Keratinocyte (primary cell): ENCODE measurements around the gene SARNP. TPM values are rescaled to one million over a fixed set of nuclear protein-coding genes. Genes with fewer than 3 reads are reported as not detected.

Experiments used
- DNase-seq: peaks from one replicate; pipeline ENCODE4 v3.0.0-alpha.2; 2011; ENCODE audit warnings: low read depth, missing footprints, low spot score
- FAIRE-seq: peaks from 2 replicates; lab custom pipeline; 2011; peaks lifted over from hg19 to GRCh38; lab: Jason Lieb, UNC
- H2AFZ ChIP-seq: 2 replicates; pipeline ENCODE4 v1.6.0; 2012; ENCODE audit warnings: low read length, control low read depth, inconsistent platforms; ENCODE audit not compliant: control insufficient read depth
- H3K27ac ChIP-seq: 2 replicates; pipeline ENCODE4 v1.5.1; 2011; ENCODE audit warnings: low read length; ENCODE audit not compliant: control insufficient read depth, insufficient read depth
- H3K27me3 ChIP-seq: 3 replicates; pipeline ENCODE4 v1.6.0; 2011; ENCODE audit warnings: low read length; ENCODE audit not compliant: control insufficient read depth, insufficient read depth; ENCODE audit errors: extremely low read depth
- H3K36me3 ChIP-seq, 2 experiments: 2 replicates in 1 of 2; 3 replicates in 1 of 2; pipeline ENCODE4 v1.5.1; 2011; ENCODE audit warnings: low read length in 2 of 2, mild to moderate bottlenecking in 1 of 2; ENCODE audit not compliant: control insufficient read depth in 2 of 2, insufficient read depth in 2 of 2; ENCODE audit errors: extremely low read depth in 1 of 2
- H3K4me1 ChIP-seq: 3 replicates; pipeline ENCODE4 v1.5.1; 2011; ENCODE audit warnings: low read length; ENCODE audit not compliant: control insufficient read depth, insufficient read depth; ENCODE audit errors: extremely low read depth
- H3K4me2 ChIP-seq: 3 replicates; pipeline ENCODE4 v1.6.0; 2011; ENCODE audit warnings: low read depth, low read length; ENCODE audit not compliant: control insufficient read depth, insufficient read depth; ENCODE audit errors: extremely low read depth
- H3K4me3 ChIP-seq, 3 experiments: fragments of 200-600 bp in 1 of 3; sonication (generic) in 1 of 3; 2 replicates in 2 of 3; 3 replicates in 1 of 3; pipeline ENCODE4 v1.5.1; 2011 to 2016; ENCODE audit warnings: low read length in 3 of 3, mild to moderate bottlenecking in 3 of 3, control low read depth in 2 of 3, inconsistent platforms in 1 of 3, low read depth in 1 of 3, mixed read lengths in 1 of 3, mixed run types in 1 of 3, moderate library complexity in 1 of 3; ENCODE audit not compliant: control insufficient read depth in 2 of 3, insufficient read depth in 2 of 3; ENCODE audit errors: extremely low read depth in 1 of 3
- H3K79me2 ChIP-seq: 2 replicates; pipeline ENCODE4 v1.6.0; 2012; ENCODE audit warnings: low read length; ENCODE audit not compliant: control insufficient read depth, insufficient read depth
- H3K9ac ChIP-seq: 3 replicates; pipeline ENCODE4 v1.6.0; 2011; ENCODE audit warnings: low read length; ENCODE audit not compliant: control insufficient read depth, insufficient read depth; ENCODE audit errors: extremely low read depth
- H3K9me1 ChIP-seq: 3 replicates; pipeline ENCODE4 v1.6.0; 2011; ENCODE audit warnings: low read length; ENCODE audit not compliant: control insufficient read depth, insufficient read depth; ENCODE audit errors: extremely low read depth
- H3K9me3 ChIP-seq: 2 replicates; pipeline ENCODE4 v1.5.1; 2012; ENCODE audit warnings: low read depth, low read length; ENCODE audit not compliant: control insufficient read depth
- H4K20me1 ChIP-seq: 3 replicates; pipeline ENCODE4 v1.6.0; 2011; ENCODE audit warnings: low read length; ENCODE audit not compliant: control insufficient read depth, insufficient read depth; ENCODE audit errors: extremely low read depth
- CTCF ChIP-seq, 3 experiments: IDR thresholded peaks in 1 of 3; conservative IDR thresholded peaks in 1 of 3; optimal IDR thresholded peaks in 1 of 3; 2 replicates in 2 of 3; 3 replicates in 1 of 3; pipeline versions ENCODE3 to v1.5.1; 2011; ENCODE audit warnings: low read length in 3 of 3, mild to moderate bottlenecking in 3 of 3, moderate library complexity in 2 of 3, control low read depth in 1 of 3, inconsistent platforms in 1 of 3; ENCODE audit not compliant: insufficient read depth in 2 of 3; ENCODE audit errors: extremely low read depth in 1 of 3
- EZH2 ChIP-seq: IDR thresholded peaks from one replicate; pipeline ENCODE4 v1.6.1; 2012; ENCODE audit warnings: inconsistent platforms, mild to moderate bottlenecking, low read length, moderate library complexity
- dilution Hi-C: fragments of 300-500 bp; cut with MboI; formaldehyde crosslinking; loops from one replicate; pipeline ENCODE4 v1.7.0; 2020; ENCODE audit warnings: low sequenced_read_pairs; ENCODE audit not compliant: extremely low pct_ligation_motif_present
- polyA plus RNA-seq, 5 experiments: library from polyadenylated mRNA; depleted of rRNA in 3 of 5; stranded (reverse) in 3 of 5; stranded (forward) in 1 of 5; unstranded in 1 of 5; fragments of >200 nt; gene quantifications; 1 replicate in 1 of 5; 2 replicates in 3 of 5; 3 replicates in 1 of 5; pipeline versions ENCODE4 v1.2.1 to v1.2.3, GENCODE V29; 2011 to 2012; ENCODE audit warnings: missing spikeins in 2 of 5, low read depth in 1 of 5, low replicate concordance in 1 of 5

SARNP gene
- polyA plus RNA-seq, 1 donor (not counting 4 experiments of a cell fraction or from before 2014, with no cell fraction given) = 168 TPM

DNA sequence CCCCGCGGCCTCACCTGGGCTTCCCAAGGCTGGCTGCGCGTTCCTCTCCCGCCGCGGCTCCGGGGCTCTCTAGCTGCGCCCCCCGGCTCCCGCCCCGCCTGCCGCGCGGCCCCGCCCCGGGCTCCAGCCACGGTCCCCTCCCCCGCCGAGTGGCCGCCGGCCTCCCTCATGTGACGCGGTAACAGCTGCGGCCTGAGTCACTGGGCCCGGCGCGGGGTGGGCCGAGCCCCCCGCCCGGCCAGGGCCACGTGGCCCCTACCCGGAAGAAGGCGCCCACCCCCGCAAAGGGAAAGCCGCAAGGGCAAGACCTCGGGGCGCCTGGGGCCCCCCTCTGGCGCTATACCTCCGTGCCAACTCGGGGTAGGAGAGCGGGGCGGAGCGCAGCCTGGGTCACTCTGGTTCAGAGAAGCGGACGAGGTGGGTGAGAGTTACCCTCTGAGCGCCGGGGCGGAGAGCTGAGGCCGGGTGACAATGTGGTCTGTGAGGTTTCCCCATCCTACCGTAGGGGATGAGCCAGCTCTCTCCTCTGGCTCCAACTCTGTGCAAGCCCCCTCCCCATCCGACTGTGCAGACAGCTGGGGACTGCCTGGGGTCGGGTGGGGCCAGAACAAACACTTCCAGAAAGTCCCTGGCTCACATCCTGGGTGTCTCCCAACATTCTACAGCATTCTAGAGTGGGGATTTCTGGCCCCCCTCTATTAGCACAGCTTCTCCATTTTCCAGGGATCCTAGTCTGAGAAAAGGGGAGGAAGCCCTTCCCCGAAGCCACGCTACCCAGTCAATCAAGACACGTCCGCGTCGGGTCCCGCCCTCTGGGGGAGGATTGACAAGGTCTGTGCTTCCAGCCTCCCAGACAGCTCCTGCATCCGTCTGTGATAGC lies 88.3 kb downstream of the SARNP start, which contains the start of gene CD63:
CD63 (minus strand) TSS at position 71 of the 880 bp plus-strand sequence. CDS start 668 bp downstream, outside the sequence.
- H3K4me1 ChIP-seq = peaks cover 32% of the 10 kb centered on the region
- peak; percentile 76 for DNase-seq
- peak; percentile 73 for FAIRE-seq
- H3K27me3 ChIP-seq = no peaks in the 10 kb centered on the region
- H3K36me3 ChIP-seq = peaks cover 16 to 17% of the 10 kb centered on the region in 2 experiments
- peak within 1 kb of the TSS; percentile 96 for H3K4me2 ChIP-seq
- peak within 1 kb of the TSS; percentile 81 for H2AFZ ChIP-seq
- no peaks in the 10 kb centered on the region for H3K9me3 ChIP-seq
- peak within 1 kb of the TSS; percentile 95 for H3K9ac ChIP-seq
- H3K4me3 ChIP-seq = peak within 1 kb of the TSS; percentile 74 to 90 (median 83)
- no peaks in the 10 kb centered on the region for H4K20me1 ChIP-seq
- dilution Hi-C loops = no loop called here
- peaks cover 22% of the 10 kb centered on the region for H3K79me2 ChIP-seq
- TF ChIP-seq EZH2 = no peak
- no peak for TF ChIP-seq CTCF (optimal IDR thresholded peaks at IDR 0.05 in 1 of 3, IDR thresholded peaks at IDR 0.05 in 1 of 3, conservative IDR thresholded peaks at IDR 0.05 in 1 of 3; ENCODE audit: extremely low read depth in 1 of 3, insufficient read depth in 2 of 3, low read length in 3 of 3)
- no peaks in the 10 kb centered on the region for H3K9me1 ChIP-seq
- H3K27ac ChIP-seq = peak within 1 kb of the TSS; percentile 96

DNA sequence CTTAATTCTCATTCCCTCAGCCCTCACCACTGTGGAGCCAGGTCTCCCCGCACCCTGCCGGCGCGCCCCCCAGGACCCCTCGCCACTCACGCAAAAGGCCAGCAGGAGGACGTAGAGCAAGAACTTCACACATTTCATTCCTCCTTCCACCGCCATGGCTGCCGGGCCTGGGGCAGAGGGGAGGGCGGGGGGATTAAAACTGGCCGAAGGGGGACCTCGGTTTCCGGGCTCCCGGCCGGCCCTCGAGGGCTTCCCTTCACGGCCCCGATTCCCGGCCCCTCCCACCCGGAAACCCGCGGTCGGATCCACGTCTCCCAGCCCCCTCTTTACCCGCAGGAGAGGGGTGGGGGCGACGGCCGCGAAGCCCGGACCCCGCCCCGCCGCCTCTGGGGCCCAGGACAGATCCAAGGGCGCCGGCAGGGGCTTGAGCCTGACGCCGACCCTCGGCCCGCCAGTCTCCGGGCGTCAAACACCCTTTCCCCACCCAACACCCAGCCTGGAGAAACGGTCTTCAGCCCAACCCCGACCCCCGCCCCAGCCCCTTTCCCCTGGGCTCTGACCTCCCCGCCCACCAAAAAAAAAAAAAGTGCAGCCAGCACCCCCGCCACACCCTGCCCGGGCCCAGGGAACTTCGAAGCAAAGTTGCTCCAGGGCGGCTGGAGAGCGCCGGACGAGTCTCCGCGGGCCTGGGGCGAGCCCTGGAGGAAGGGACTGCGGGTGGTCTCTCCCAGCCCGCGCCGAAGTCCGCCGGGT lies 89.2 kb downstream of the SARNP start:
- H2AFZ ChIP-seq = no peak overlapping the region
- H3K9me1 ChIP-seq = no peaks in the 10 kb centered on the region
- DNase-seq = no peak
- H3K27ac ChIP-seq = peak overlapping the region; percentile 96
- peak overlapping the region; percentile 95 for H3K9ac ChIP-seq
- no peaks in the 10 kb centered on the region for H3K27me3 ChIP-seq
- TF ChIP-seq CTCF (optimal IDR thresholded peaks at IDR 0.05 in 1 of 3, IDR thresholded peaks at IDR 0.05 in 1 of 3, conservative IDR thresholded peaks at IDR 0.05 in 1 of 3; ENCODE audit: extremely low read depth in 1 of 3, insufficient read depth in 2 of 3, low read length in 3 of 3) (no peak), EZH2 (no peak)
- peaks cover 32% of the 10 kb centered on the region for H3K4me1 ChIP-seq
- H3K4me2 ChIP-seq = peak overlapping the region; percentile 96
- H3K9me3 ChIP-seq = no peaks in the 10 kb centered on the region
- H3K79me2 ChIP-seq = peaks cover 22% of the 10 kb centered on the region
- H3K4me3 ChIP-seq = peak overlapping the region; percentile 74 to 90 (median 83)
- no peaks in the 10 kb centered on the region for H4K20me1 ChIP-seq
- FAIRE-seq = no peak
- dilution Hi-C loops = no loop called here
- peaks cover 20 to 24% of the 10 kb centered on the region in 2 experiments for H3K36me3 ChIP-seq
